NT2/D1 (cell line): ENCODE data around the gene TBL1XR1.

Experiments
- DNase-seq: peaks from one replicate; pipeline ENCODE4 v3.0.0-alpha.2; 2011; ENCODE audit warnings: low read depth, low spot score
- H3K27me3 ChIP-seq: 2 replicates; pipeline ENCODE4 v1.6.0; 2011; ENCODE audit warnings: mild to moderate bottlenecking; ENCODE audit not compliant: insufficient read length, insufficient read depth
- H3K36me3 ChIP-seq: 2 replicates; pipeline ENCODE4 v1.6.1; 2011; ENCODE audit warnings: mild to moderate bottlenecking, low read length, mixed read lengths; ENCODE audit not compliant: insufficient read depth, insufficient read length
- H3K4me1 ChIP-seq: 2 replicates; pipeline ENCODE4 v1.5.1; 2011; ENCODE audit not compliant: insufficient read depth, insufficient read length
- H3K4me3 ChIP-seq: 2 replicates; pipeline ENCODE4 v1.5.1; 2011; ENCODE audit warnings: low read depth; ENCODE audit not compliant: insufficient read length
- H3K9ac ChIP-seq: 2 replicates; pipeline ENCODE4 v1.6.0; 2011; ENCODE audit warnings: low read depth; ENCODE audit not compliant: insufficient read length
- H3K9me3 ChIP-seq: 2 replicates; pipeline ENCODE4 v1.5.1; 2011; ENCODE audit warnings: mild to moderate bottlenecking, low read length; ENCODE audit not compliant: insufficient read depth
- SUZ12 ChIP-seq: IDR thresholded peaks from 2 replicates; pipeline ENCODE4 v1.6.1; 2011; ENCODE audit not compliant: insufficient read length, insufficient read depth; ENCODE audit errors: extremely low read depth
- YY1 ChIP-seq: IDR thresholded peaks from 2 replicates; pipeline ENCODE4 v1.6.1; 2011; ENCODE audit not compliant: insufficient read length, insufficient read depth
- ZNF274 ChIP-seq: IDR thresholded peaks from 2 replicates; pipeline ENCODE4 v1.6.1; 2011; ENCODE audit warnings: mild to moderate bottlenecking, low read depth, low read length

Gene TBL1XR1

GRCh38 chr3:177061369-177061768, 135.9 kb downstream of the TBL1XR1 start:
- DNase-seq, result no peak
- H3K4me3 ChIP-seq, result no peak overlapping the region
- H3K4me1 ChIP-seq, result no peaks in the 10 kb centered on the region
- TF ChIP-seq SUZ12 (no peak), YY1 (no peak), ZNF274 (no peak)
- H3K36me3 ChIP-seq, result peaks cover 3% of the 10 kb centered on the region
- no peaks in the 10 kb centered on the region for H3K27me3 ChIP-seq
- H3K9me3 ChIP-seq, result no peaks in the 10 kb centered on the region
- no peak overlapping the region for H3K9ac ChIP-seq

- Histone ChIP-seq H3K27me3 (no peaks in the 10 kb centered on the region), H3K4me3 (no peak overlapping the region), H3K4me1 (no peaks in the 10 kb centered on the region), H3K36me3 (peaks cover 3% of the 10 kb centered on the region), H3K9ac (no peak overlapping the region), H3K9me3 (no peaks in the 10 kb centered on the region)
- DNase-seq, result no peak
- no peak for TF ChIP-seq YY1
- TF ChIP-seq SUZ12, result no peak
- no peak for TF ChIP-seq ZNF274
These were observed 136.8 kb downstream of the TBL1XR1 start for GRCh38 chr3:177060492-177060891.

- Histone ChIP-seq H3K27me3 (no peaks in the 10 kb centered on the region), H3K9ac (no peak overlapping the region), H3K4me3 (no peak overlapping the region), H3K4me1 (no peaks in the 10 kb centered on the region), H3K9me3 (no peaks in the 10 kb centered on the region), H3K36me3 (no peaks in the 10 kb centered on the region)
- no peak for DNase-seq
- TF ChIP-seq ZNF274, result no peak
- TF ChIP-seq SUZ12, result no peak
- no peak for TF ChIP-seq YY1
These were observed 138.6 kb downstream of the TBL1XR1 start for GRCh38 chr3:177058648-177059047.

- no peaks in the 10 kb centered on the region for H3K9me3 ChIP-seq
- no peak for DNase-seq
- H3K27me3 ChIP-seq, result no peaks in the 10 kb centered on the region
- H3K4me1 ChIP-seq, result no peaks in the 10 kb centered on the region
- no peak overlapping the region for H3K4me3 ChIP-seq
- H3K9ac ChIP-seq, result no peak overlapping the region
- no peaks in the 10 kb centered on the region for H3K36me3 ChIP-seq
- no peak for TF ChIP-seq ZNF274
- no peak for TF ChIP-seq SUZ12
- no peak for TF ChIP-seq YY1
These were observed 139.5 kb downstream of the TBL1XR1 start for GRCh38 chr3:177057768-177058167.

- Histone ChIP-seq H3K4me1 (no peaks in the 10 kb centered on the region), H3K4me3 (no peak overlapping the region), H3K27me3 (no peaks in the 10 kb centered on the region), H3K9ac (no peak overlapping the region), H3K36me3 (peaks cover 2% of the 10 kb centered on the region), H3K9me3 (no peaks in the 10 kb centered on the region)
- DNase-seq, result no peak
- TF ChIP-seq YY1 (no peak), SUZ12 (no peak), ZNF274 (no peak)
These were observed 140.4 kb downstream of the TBL1XR1 start for GRCh38 chr3:177056927-177057326.

GRCh38 chr3:177055605-177056571, 141.4 kb downstream of the TBL1XR1 start:
- H3K27me3 ChIP-seq, result no peaks in the 10 kb centered on the region
- H3K4me3 ChIP-seq, result no peak overlapping the region
- no peaks in the 10 kb centered on the region for H3K9me3 ChIP-seq
- H3K9ac ChIP-seq, result no peak overlapping the region
- no peaks in the 10 kb centered on the region for H3K4me1 ChIP-seq
- TF ChIP-seq ZNF274, result no peak
- no peak for TF ChIP-seq SUZ12
- no peak for TF ChIP-seq YY1
- no peak for DNase-seq
- H3K36me3 ChIP-seq, result peaks cover 10% of the 10 kb centered on the region

- Histone ChIP-seq H3K9ac (no peak overlapping the region), H3K36me3 (peaks cover 32% of the 10 kb centered on the region), H3K9me3 (no peaks in the 10 kb centered on the region), H3K27me3 (no peaks in the 10 kb centered on the region), H3K4me3 (no peak overlapping the region), H3K4me1 (no peaks in the 10 kb centered on the region)
- TF ChIP-seq ZNF274 (no peak), YY1 (no peak)
- DNase-seq, result no peak
These were observed 144.2 kb downstream of the TBL1XR1 start for GRCh38 chr3:177053107-177053506.
